ENCODE data around the gene PLPPR2.

GRCh38 chr19:11380653-11381537 lies 25.7 kb downstream of the PLPPR2 start:
- peak; percentile 88 for TF ChIP-seq CTCF (IDR thresholded peaks at IDR 0.05)
- TF ChIP-seq ZFX (IDR thresholded peaks at IDR 0.05; ENCODE audit: borderline replicate concordance), result no peak

All from 22Rv1 (cell line).